GM10248 (cell line): ENCODE results near the gene FCMR.
A peak's percentile ranks its signal among the peaks of the same experiment; 100 is the strongest.

Experiments used
- CTCF ChIA-PET: fragments of 300-600 bp; sonication (Branson Sonifier 250); formaldehyde crosslinking; extraction: SDS; loops from one replicate; lab custom pipeline; 2021; ENCODE audit warnings: antibody characterized with exemption; lab: Yijun Ruan, JAX
- POLR2A ChIA-PET: fragments of 350-650 bp; sonication (Branson Sonifier 250); formaldehyde crosslinking; extraction: SDS; loops from one replicate; lab custom pipeline; 2020; ENCODE audit warnings: antibody characterized with exemption; lab: Yijun Ruan, JAX
- DNase-seq: peaks from one replicate; pipeline ENCODE4 v3.0.0; 2012; ENCODE audit errors: extremely low spot score
- CTCF ChIP-seq: IDR thresholded peaks from 2 replicates; pipeline ENCODE4 v1.5.1; 2012; ENCODE audit warnings: mild to moderate bottlenecking, low read depth; ENCODE audit errors: extremely low read depth, missing control alignments, control extremely low read depth

FCMR gene

GRCh38 chr1:206908038-206908437 is 13.7 kb downstream of the FCMR start:
- POLR2A ChIA-PET: no interaction called here

GRCh38 chr1:206907304-206907991 is 14.3 kb downstream of the FCMR start:
- TF ChIP-seq CTCF: no peak
- DNase-seq: no peak
- CTCF ChIA-PET: interaction anchor here (0.7 to 3.6 kb wide), 10 partner anchors 10 to 273 kb away, joined by 3 to 29 read pairs (median 7); partner anchors contain the start of gene DYRK3
- POLR2A ChIA-PET: no interaction called here

More at GRCh38 chr1:206908038-206908437, 13.7 kb downstream of the FCMR start:
- DNase-seq: no peak
- CTCF ChIA-PET: interaction anchor here (0.7 to 3.6 kb wide), 16 partner anchors 10 to 429 kb away, joined by 3 to 29 read pairs (median 6); partner anchors contain the start of genes FCMR and IL24
- no peak for TF ChIP-seq CTCF

GRCh38 chr1:206905295-206906164 is 16.2 kb downstream of the FCMR start:
- TF ChIP-seq CTCF: no peak
- POLR2A ChIA-PET: no interaction called here
- peak; percentile 34 for DNase-seq
- CTCF ChIA-PET: interaction anchor here (0.6 to 13.1 kb wide), 14 partner anchors 7 to 296 kb away, joined by 3 to 94 read pairs (median 4); partner anchors contain the start of genes DYRK3 and FCMR

- no peak for DNase-seq
- ChIA-PET CTCF (interaction anchor here (0.9 to 13.1 kb wide), 6 partner anchors 8 to 295 kb away, joined by 3 to 94 read pairs (median 4); partner anchors contain the start of gene DYRK3), POLR2A (no interaction called here)
- no peak for TF ChIP-seq CTCF
These were observed 17.2 kb downstream of the FCMR start for GRCh38 chr1:206904423-206905142.

GRCh38 chr1:206903687-206904086 is 18.1 kb downstream of the FCMR start:
- ChIA-PET CTCF (interaction anchor here (0.9 to 13.1 kb wide), 2 partner anchors 9 to 268 kb away, joined by 3 to 94 read pairs; partner anchors contain the start of gene DYRK3), POLR2A (no interaction called here)
- no peak for TF ChIP-seq CTCF
- no peak for DNase-seq

GRCh38 chr1:206902702-206903101 is 19.0 kb downstream of the FCMR start:
- CTCF ChIA-PET: interaction anchor here (0.9 to 13.1 kb wide), 4 partner anchors 10 to 168 kb away, joined by 3 to 94 read pairs (median 5); partner anchors contain the start of gene IL20
- no peak for TF ChIP-seq CTCF
- DNase-seq: no peak
- POLR2A ChIA-PET: no interaction called here
